Neural progenitor cell (in vitro differentiated cells): ENCODE results near the gene PRKCA.

Source experiments
- CTCF ChIP-seq: fragments of 200-600 bp; sonication (generic); IDR thresholded peaks from 2 replicates; pipeline ENCODE4 v1.5.1; 2017; ENCODE audit warnings: antibody characterized with exemption, mild to moderate bottlenecking
- EZH2 ChIP-seq: fragments of 200-600 bp; sonication (generic); IDR thresholded peaks from 2 replicates; pipeline ENCODE4 v1.6.1; 2017; ENCODE audit warnings: antibody characterized with exemption, mild to moderate bottlenecking, moderate library complexity

GRCh38 chr17:66778531-66779236, 476.3 kb downstream of the PRKCA start:
- no peak for TF ChIP-seq CTCF
- TF ChIP-seq EZH2: no peak
